HG02610 (cell line): ENCODE results near the gene NUP62.

Experiments
- ATAC-seq: cut with Tn5 transposase; IDR thresholded peaks from one replicate; pipeline ENCODE4 v1.9.1; 2021; ENCODE audit warnings: mild to moderate bottlenecking, moderate library complexity; ENCODE audit not compliant: unreplicated experiment

The NUP62 gene

DNA sequence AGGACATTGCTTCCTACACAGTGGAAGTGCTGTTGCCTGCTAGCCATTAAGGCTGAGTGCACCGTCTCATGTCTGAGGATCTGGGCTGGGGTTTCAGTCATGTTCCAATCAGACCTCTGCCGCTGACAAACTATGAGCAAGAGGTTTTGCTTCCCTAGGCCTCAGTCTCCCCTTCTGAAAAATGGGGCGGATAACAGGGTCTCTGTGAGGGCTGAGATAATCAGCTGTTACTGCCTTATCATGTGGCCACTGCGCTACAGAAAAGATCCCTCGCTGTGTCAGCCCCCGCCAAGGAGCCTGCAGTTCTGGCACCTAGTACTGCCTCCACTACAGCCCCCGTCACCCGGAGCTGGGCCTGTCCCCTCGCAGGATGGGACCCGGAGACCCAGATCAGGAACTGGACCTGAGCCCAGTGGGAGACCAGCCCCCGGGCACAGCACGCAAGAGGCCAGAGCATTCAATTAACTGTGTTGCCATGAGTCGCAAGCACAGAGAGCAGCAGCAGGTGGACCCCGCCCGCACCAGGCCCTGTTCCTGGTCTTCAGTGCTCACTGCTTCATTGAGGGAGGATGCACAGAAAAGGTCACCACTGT is 58.9 kb downstream of the NUP62 start:
- ATAC-seq = no peak

GRCh38 chr19:49869484-49870308 is 59.6 kb downstream of the NUP62 start:
- peak; percentile 75 for ATAC-seq

DNA sequence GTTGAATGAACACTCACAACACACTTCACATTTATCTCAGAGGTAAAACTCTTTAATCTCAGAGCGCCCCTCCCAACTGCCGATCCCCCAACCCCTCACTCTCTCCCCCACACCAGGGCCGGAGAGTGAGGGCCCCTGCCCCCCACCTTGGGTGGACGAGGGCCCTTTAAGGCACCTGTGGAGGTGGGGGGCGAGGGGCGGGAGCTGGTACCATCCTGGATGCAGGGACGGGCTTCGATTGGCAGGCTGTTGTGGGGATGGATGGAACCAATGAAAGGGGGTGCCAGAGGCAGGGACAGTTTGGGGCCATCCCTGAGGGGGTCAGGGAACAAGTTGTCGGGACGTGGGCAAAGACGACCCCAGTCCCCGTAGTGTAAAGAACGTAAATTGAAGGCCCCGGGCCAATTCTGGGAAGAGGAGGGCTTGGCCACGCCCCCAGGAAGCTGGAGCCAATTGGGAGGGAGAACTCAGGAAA is 60.3 kb downstream of the NUP62 start:
- peak; percentile 11 for ATAC-seq

GRCh38 chr19:49866933-49867782 is 62.1 kb downstream of the NUP62 start, which contains the start of gene PNKP:
TSS of gene PNKP (minus strand) at chr19:49867576. CDS start at chr19:49867204, 372 bp downstream.
- peak; percentile 35 for ATAC-seq

GRCh38 chr19:49864890-49865289 is 64.4 kb downstream of the NUP62 start:
- no peak for ATAC-seq

DNA sequence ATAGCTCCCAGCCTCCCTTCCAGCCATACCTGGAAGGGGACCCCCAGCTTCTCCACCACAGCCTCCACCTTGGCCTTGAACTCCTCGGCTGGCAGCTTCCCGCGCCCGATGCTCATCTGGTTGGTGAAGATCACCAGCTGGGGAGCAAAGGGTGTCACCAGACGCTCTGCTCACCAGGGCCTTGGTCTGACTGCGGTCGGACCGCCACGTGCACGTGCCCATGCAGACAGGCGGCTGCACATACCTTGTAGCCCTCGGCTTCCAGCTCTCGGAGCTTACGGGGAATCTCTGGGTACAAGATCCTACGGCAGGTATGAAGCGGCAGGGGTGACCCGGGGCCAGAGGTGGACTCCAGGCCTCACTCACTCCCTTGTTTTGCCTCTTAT is 65.4 kb downstream of the NUP62 start:
- ATAC-seq = no peak

GRCh38 chr19:49863254-49863934 is 65.9 kb downstream of the NUP62 start:
- no peak for ATAC-seq

DNA sequence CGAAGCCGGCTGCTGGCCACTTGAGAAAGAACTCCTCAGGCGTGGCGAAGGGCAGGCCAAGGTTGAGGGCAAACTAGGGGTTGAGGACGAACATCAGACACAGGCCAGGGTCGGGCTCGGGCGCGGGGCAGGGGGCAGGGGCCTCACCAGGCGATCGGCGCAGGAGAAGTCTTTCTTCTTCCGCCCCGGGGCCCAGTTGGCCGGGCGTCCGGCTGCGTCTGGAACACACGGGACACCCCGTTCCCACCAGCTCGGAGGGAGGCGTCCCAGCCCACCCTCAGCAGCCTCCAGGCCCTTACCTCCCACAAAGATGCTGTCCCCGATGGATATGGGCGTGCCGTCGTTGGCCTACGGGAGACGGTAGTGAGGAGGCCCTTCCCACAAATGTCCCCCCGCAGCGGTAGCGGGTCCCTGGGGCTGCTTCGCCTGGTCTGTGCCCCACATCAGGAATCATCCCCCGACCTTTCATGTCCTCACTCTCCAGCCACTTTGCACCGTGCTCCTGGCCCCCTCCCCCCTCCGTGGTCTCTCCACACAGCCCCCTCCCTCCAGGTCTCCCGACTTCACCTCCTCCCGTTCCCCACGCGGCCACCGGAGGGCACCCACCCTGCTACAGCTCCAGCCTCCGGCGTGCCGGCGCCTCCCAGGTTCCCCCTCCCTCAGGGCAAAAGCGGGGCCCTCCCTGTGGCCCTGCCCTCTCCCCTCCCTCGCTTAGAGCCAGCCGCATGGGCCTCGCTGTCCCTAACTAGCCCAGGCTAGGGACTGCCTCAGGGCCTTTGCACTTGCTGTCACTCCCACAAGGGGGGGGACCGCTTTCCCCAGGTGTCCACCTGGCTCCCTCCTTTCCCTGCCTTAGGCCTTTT is 66.7 kb downstream of the NUP62 start:
- no peak for ATAC-seq

DNA sequence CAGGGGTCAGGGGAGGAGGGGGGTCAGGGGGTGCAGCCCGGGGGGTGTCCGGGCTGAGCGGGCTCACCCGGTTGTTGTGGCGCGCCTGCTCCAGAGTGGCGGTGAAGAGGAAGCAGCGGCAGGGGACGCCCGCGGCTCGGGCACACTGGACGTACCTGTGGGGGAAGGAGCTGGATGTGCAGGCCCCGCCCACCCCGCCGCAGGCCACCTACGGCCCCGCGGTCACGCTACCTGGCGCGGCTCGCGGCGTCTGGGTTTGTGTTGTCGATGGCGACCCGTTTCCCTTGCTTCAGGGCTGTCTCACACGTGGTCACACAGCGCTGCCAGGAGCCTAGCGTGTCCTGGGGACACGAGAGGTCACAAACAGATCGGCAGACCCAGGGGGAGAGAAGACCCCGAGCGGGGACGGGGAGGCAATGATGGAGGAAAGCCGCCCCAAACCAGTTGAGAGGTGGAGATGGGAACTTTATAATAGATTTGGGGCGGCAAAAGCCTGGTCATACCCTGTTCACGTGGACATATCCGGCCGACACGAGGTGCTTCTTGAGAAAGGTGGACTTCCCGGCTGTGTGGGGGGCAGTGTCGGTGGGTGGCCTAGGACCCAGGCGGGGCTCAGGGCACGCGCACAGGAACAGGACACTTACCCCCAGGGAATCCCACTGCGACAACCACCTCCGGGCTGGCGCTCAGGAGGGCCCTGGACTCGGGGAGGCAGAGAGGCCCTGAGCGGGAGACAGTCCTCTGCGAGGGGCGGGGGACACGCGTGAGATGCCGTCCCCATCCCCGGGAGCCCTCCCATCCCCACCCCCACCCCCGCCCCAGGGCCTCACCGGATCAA is 67.5 kb downstream of the NUP62 start:
- no peak for ATAC-seq

- no peak for ATAC-seq
These were observed 68.2 kb downstream of the NUP62 start for GRCh38 chr19:49861107-49861506.

- ATAC-seq = no peak
These were observed 68.8 kb downstream of the NUP62 start for GRCh38 chr19:49860336-49861102.

- ATAC-seq = no peak
These were observed 69.5 kb downstream of the NUP62 start for GRCh38 chr19:49859682-49860335.

DNA sequence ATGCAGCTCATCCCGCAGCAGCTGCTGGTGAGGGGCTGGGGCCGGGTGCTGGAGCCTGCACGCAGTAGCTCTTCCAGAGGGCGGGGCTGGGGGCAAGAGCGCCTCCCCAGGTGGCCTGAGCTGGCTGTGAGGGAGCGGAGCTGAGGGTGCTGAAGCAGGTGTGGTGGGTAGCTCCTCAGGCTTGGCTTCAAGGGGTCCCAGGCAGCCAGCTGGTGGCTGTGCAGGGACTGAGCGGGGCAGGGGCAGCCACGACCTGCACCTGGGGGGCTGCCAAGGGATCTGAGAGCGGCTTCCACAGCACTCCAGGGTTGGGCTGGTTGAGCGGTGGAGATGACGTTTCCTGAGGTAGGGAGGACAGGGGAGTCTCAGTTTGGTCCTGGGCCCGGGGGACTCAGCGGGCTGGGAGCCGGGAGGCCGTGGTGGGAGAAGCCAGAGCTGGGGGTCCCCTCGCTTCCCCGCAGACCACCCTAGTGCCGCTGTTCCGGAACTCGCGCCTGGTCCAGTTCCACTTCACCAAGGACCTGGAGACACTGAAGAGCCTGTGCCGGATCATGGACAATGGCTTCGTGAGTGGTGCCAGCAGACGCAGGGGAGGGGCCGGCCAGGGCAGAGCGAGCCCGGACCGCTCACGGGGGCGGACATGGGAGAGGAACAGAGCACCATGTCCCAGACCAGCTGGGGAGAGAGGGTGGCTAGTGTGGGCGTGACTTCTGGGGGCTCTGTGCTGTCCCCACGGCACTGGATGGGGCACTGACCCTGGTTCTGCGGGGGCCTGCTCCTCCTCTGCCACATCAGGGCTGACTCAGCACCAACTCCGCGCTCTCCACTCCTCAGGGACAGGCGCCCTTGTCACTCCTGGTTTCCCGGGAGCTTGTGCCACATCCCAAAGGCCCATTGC is 71.0 kb downstream of the NUP62 start:
- ATAC-seq = no peak

- ATAC-seq = no peak
These were observed 71.5 kb downstream of the NUP62 start for GRCh38 chr19:49857838-49858087.

DNA sequence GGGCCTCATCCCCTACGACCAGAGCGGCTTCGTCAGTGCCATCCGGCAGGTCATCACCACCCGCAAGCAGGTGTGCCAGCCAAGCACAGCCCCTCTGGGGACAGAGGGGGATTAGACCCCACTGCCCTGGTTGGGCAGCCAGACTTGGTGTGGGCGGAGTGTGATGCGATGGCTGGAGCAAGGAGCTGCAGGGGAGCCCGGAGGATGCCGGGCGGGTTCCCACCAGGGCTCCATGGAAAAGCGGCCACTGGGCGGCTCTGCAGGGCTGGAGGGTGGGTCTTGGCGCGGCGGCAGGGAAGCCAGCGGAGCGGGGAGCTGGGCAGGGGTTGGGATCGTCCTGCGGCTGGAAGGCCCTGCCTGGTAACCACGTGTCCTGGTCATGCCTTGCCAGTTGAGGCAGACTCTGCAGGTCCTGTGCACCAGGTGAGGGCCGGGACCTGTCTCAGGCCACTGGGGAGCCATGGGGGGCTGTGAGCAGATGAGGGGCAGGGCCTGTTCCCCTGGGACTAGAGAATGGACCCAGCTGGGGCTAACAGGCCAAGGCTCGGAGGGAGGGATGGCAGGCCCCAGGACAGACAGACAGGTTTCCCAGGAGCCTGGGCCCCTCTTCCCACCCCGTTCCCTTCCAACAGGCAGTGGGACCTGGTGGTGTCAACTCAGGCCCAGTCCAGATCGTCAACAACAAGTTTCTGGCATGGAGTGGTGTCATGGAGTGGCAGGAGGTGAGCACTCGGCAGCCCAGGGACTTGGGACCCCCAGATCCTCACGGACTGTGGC is 72.1 kb downstream of the NUP62 start:
- ATAC-seq = no peak
